ENCODE measurements around the gene EGFLAM.

EGFLAM gene

GRCh38 chr5:38258319-38259061, at the start of gene EGFLAM:
TSS of gene EGFLAM (plus strand) at chr5:38258559. CDS start at chr5:38258755, 196 bp downstream.
- DNase-seq (ENCODE audit: low read depth): no peak

GRCh38 chr5:38208782-38209378, 49.5 kb upstream of the EGFLAM start:
- DNase-seq (ENCODE audit: low read depth): no peak

- DNase-seq (ENCODE audit: low read depth): no peak
Observed at GRCh38 chr5:38210676-38211353, 47.5 kb upstream of the EGFLAM start.

GRCh38 chr5:38211354-38211710, 47.0 kb upstream of the EGFLAM start:
- DNase-seq (ENCODE audit: low read depth): no peak

GRCh38 chr5:38212307-38212706, 46.1 kb upstream of the EGFLAM start:
- no peak for DNase-seq (ENCODE audit: low read depth)

GRCh38 chr5:38226091-38226490, 32.3 kb upstream of the EGFLAM start:
- no peak for DNase-seq (ENCODE audit: low read depth)

GRCh38 chr5:38228914-38229313, 29.4 kb upstream of the EGFLAM start:
- no peak for DNase-seq (ENCODE audit: low read depth)

- no peak for DNase-seq (ENCODE audit: low read depth)
Observed at GRCh38 chr5:38234737-38235136, 23.6 kb upstream of the EGFLAM start.

GRCh38 chr5:38237681-38238080, 20.7 kb upstream of the EGFLAM start:
- DNase-seq (ENCODE audit: low read depth): no peak

- no peak for DNase-seq (ENCODE audit: low read depth)
Observed at GRCh38 chr5:38240212-38240611, 18.1 kb upstream of the EGFLAM start.

GRCh38 chr5:38241655-38242054, 16.7 kb upstream of the EGFLAM start:
- no peak for DNase-seq (ENCODE audit: low read depth)

GRCh38 chr5:38245307-38245706, 13.1 kb upstream of the EGFLAM start:
- DNase-seq (ENCODE audit: low read depth): no peak

GRCh38 chr5:38249301-38249700, 9.1 kb upstream of the EGFLAM start:
- DNase-seq (ENCODE audit: low read depth): no peak

GRCh38 chr5:38249812-38250211, 8.5 kb upstream of the EGFLAM start:
- DNase-seq (ENCODE audit: low read depth): no peak

GRCh38 chr5:38250763-38251448, 7.5 kb upstream of the EGFLAM start:
- DNase-seq (ENCODE audit: low read depth): no peak

GRCh38 chr5:38253759-38254158, 4.6 kb upstream of the EGFLAM start:
- no peak for DNase-seq (ENCODE audit: low read depth)

- DNase-seq (ENCODE audit: low read depth): no peak
Observed at GRCh38 chr5:38257308-38258041, 884 bp upstream of the EGFLAM start.

GRCh38 chr5:38258042-38258318, 379 bp upstream of the EGFLAM start:
- no peak for DNase-seq (ENCODE audit: low read depth)

GRCh38 chr5:38259062-38259808, 876 bp downstream of the EGFLAM start:
- no peak for DNase-seq (ENCODE audit: low read depth)

- no peak for DNase-seq (ENCODE audit: low read depth)
Observed at GRCh38 chr5:38259809-38260160, 1.4 kb downstream of the EGFLAM start.

GRCh38 chr5:38263983-38264382, 5.6 kb downstream of the EGFLAM start:
- no peak for DNase-seq (ENCODE audit: low read depth)

Measured in stimulated activated CD8-positive, alpha-beta memory T cell treated with anti-CD3 and anti-CD28 coated beads, Interleukin-15, amount 100 ng/mL, for 24 hours (primary cell).